Sigmoid colon (tissue), 7 donors: ENCODE data around the gene HTT. TPM values are rescaled to one million over a fixed set of nuclear protein-coding genes. Genes with fewer than 3 reads are reported as not detected.

ENCODE experiments used
- DNase-seq: peaks from one replicate; pipeline ENCODE4 v3.0.0-alpha.2; 2019
- H3K27ac ChIP-seq, 4 donors: fragments of 200-600 bp; sonication (generic); one replicate each; pipeline ENCODE4 v1.5.1; 2016 to 2019; ENCODE audit warnings: mild to moderate bottlenecking in 1 of 4
- H3K27me3 ChIP-seq, 3 donors: fragments of 200-600 bp; sonication (generic); one replicate each; pipeline ENCODE4 v1.5.1; 2019; ENCODE audit warnings: mild to moderate bottlenecking in 1 of 3
- H3K36me3 ChIP-seq, 4 donors: fragments of 200-600 bp; sonication (generic); one replicate each; pipeline ENCODE4 v1.5.1; 2016 to 2019
- H3K4me1 ChIP-seq, 4 donors: fragments of 200-600 bp; sonication (generic); one replicate each; pipeline ENCODE4 v1.5.1; 2017 to 2019
- H3K4me3 ChIP-seq, 4 donors: fragments of 200-600 bp; sonication (generic); one replicate each; pipeline ENCODE4 v1.5.1; 2017 to 2019; ENCODE audit warnings: mild to moderate bottlenecking in 2 of 4, moderate library complexity in 1 of 4
- H3K9me3 ChIP-seq, 4 donors: fragments of 200-600 bp in 3 of 4; sonication (generic) in 3 of 4; one replicate each; pipeline versions ENCODE4 v1.5.1 to v1.6.1; 2013 to 2019
- EP300 ChIP-seq, 4 donors: sonication (generic); formaldehyde crosslinking; IDR thresholded peaks; one replicate each; pipeline ENCODE4 v1.6.1; 2017; ENCODE audit warnings: antibody characterized with exemption in 4 of 4
- POLR2A ChIP-seq, 2 donors: fragments of 450-650 bp; IDR thresholded peaks; one replicate each; pipeline ENCODE4 v1.6.1; 2016; ENCODE audit warnings: antibody characterized with exemption in 2 of 2, mild to moderate bottlenecking in 2 of 2, moderate library complexity in 2 of 2
- POLR2AphosphoS5 ChIP-seq, 4 donors: sonication (generic); formaldehyde crosslinking; IDR thresholded peaks; one replicate each; pipeline ENCODE4 v1.6.1; 2017; ENCODE audit warnings: antibody characterized with exemption in 4 of 4
- WGBS, 2 donors: extraction: QIAGEN DNeasy Blood & Tissue Kit; methylation state at CpG; one replicate each; pipeline ENCODE4 v1.1.7; 2013; 5-methylcytosine and 5-hydroxymethylcytosine counted together
- intact Hi-C: fragments of 100-400 bp; cut with DNase I; formaldehyde crosslinking; loops from one replicate; pipeline ENCODE4 v1.15.1; 2023
- polyA plus RNA-seq, 3 donors: library from polyadenylated mRNA; stranded (reverse); fragments of 200-250 nt; gene quantifications; one replicate each; pipeline ENCODE4 v1.2.3, GENCODE V29; 2013
- total RNA-seq, 4 donors: library from RNA; depleted of rRNA; stranded (reverse); fragments of >200 nt; gene quantifications; one replicate each; pipeline ENCODE4 v1.1.0, GENCODE V29; 2016
- TF ChIP-seq, protein P1 (sequence below), 4 experiments: fragments of 450-650 bp in 3 of 4; fragments of 200-600 bp in 1 of 4; IDR thresholded peaks; one replicate each; pipeline ENCODE4 v1.5.1; 2016 to 2019; ENCODE audit warnings: antibody characterized with exemption in 4 of 4, mild to moderate bottlenecking in 3 of 4, moderate library complexity in 2 of 4
- donor health status: healthy with polysubstance abuse.
- donor health status: Bipolar disorder and iron deficiency.
- donor health status: healthy.

The HTT gene
- total and polyA plus RNA-seq, 7 donors, result 6.5 to 41.5 (median 22.7) TPM

DNA sequence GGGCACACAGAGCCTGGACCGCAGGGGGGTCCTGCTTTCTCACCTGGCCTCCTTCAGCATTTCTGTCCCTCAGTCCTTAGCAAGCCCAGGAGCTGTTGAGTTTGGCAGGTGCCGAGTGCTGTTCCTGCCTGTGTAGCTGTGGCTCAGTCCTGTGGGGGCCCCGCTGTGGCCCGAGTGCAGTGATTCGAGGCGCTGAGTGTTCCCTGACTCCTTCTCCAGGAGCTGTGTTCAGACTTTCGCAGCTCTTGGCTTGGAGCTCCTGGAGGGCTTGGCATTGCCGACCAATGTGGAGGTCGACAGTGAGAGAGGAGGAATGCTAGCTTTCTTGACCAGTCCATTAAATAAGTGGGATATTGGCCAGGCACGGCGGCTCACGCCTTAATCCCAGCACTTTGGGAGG lies 124.4 kb downstream of the HTT start:
- Histone ChIP-seq H3K36me3 (peaks cover 0 to 39% (median 9%) of the 10 kb centered on the region in 4 donors), H3K9me3 (no peaks in the 10 kb centered on the region), H3K27me3 (no peaks in the 10 kb centered on the region), H3K4me1 (peaks cover 0 to 18% (median 12%) of the 10 kb centered on the region in 4 donors), H3K4me3 (no peak overlapping the region), H3K27ac (peak overlapping the region in 1 of 4 donors; percentile 52)
- no peak for DNase-seq
- intact Hi-C loops, result no loop called here
- 96 to 97% methylated on average over 12 of the region's 12 CpGs for WGBS, 2 donors
- TF ChIP-seq EP300 (IDR thresholded peaks at IDR 0.05), result no peak
- TF ChIP-seq, protein P1, sequence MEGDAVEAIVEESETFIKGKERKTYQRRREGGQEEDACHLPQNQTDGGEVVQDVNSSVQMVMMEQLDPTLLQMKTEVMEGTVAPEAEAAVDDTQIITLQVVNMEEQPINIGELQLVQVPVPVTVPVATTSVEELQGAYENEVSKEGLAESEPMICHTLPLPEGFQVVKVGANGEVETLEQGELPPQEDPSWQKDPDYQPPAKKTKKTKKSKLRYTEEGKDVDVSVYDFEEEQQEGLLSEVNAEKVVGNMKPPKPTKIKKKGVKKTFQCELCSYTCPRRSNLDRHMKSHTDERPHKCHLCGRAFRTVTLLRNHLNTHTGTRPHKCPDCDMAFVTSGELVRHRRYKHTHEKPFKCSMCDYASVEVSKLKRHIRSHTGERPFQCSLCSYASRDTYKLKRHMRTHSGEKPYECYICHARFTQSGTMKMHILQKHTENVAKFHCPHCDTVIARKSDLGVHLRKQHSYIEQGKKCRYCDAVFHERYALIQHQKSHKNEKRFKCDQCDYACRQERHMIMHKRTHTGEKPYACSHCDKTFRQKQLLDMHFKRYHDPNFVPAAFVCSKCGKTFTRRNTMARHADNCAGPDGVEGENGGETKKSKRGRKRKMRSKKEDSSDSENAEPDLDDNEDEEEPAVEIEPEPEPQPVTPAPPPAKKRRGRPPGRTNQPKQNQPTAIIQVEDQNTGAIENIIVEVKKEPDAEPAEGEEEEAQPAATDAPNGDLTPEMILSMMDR (IDR thresholded peaks at IDR 0.05), result no peak
- no peak for TF ChIP-seq POLR2AphosphoS5 (IDR thresholded peaks at IDR 0.05)
- TF ChIP-seq POLR2A (IDR thresholded peaks at IDR 0.05), result no peak

DNA sequence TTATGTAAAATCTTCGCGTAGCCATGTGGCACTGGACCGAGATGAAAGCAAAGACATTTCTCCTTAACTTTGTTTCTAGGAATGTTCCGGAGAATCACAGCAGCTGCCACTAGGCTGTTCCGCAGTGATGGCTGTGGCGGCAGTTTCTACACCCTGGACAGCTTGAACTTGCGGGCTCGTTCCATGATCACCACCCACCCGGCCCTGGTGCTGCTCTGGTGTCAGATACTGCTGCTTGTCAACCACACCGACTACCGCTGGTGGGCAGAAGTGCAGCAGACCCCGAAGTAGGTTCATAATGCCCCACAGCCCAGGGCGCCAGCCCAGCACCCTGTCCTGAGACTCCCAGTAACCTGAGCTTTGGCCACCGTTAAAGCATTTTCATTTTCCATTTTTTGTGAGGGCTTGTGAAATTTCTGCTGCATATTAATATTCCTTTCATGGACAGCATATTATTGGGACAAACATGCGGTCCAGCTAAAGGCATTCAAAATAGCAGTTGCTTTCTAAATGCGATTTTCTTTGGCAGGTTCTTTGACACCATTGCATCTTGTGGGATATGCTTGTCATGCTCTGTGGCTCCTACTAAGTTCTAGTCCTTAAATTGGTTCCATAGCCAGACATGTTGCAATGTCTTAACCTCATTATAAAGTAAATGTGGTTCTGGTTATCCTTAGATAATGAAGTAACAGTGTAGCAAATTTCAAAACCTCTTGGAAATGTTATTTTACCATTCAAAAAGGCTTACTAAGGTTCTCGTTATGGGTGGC lies 125.4 kb downstream of the HTT start:
- H3K27me3 ChIP-seq, result no peaks in the 10 kb centered on the region
- TF ChIP-seq EP300 (IDR thresholded peaks at IDR 0.05) (no peak), POLR2AphosphoS5 (IDR thresholded peaks at IDR 0.05) (peak in 1 of 4 donors; percentile 3)
- TF ChIP-seq, protein P1 (IDR thresholded peaks at IDR 0.05), result no peak
- H3K4me1 ChIP-seq, result peaks cover 0 to 27% (median 21%) of the 10 kb centered on the region in 4 donors
- H3K9me3 ChIP-seq, result no peaks in the 10 kb centered on the region
- peak overlapping the region in 2 of 4 donors; percentile 29 to 58 for H3K27ac ChIP-seq
- intact Hi-C loops, result loop anchor here (10.0 kb wide), 2 partner anchors 95 to 245 kb away; partner anchors contain the start of genes HGFAC and RGS12
- peaks cover 0 to 39% (median 9%) of the 10 kb centered on the region in 4 donors for H3K36me3 ChIP-seq
- DNase-seq, result no peak
- H3K4me3 ChIP-seq, result no peak overlapping the region
- 96 to 97% methylated on average over 17 of the region's 17 CpGs for WGBS, 2 donors

DNA sequence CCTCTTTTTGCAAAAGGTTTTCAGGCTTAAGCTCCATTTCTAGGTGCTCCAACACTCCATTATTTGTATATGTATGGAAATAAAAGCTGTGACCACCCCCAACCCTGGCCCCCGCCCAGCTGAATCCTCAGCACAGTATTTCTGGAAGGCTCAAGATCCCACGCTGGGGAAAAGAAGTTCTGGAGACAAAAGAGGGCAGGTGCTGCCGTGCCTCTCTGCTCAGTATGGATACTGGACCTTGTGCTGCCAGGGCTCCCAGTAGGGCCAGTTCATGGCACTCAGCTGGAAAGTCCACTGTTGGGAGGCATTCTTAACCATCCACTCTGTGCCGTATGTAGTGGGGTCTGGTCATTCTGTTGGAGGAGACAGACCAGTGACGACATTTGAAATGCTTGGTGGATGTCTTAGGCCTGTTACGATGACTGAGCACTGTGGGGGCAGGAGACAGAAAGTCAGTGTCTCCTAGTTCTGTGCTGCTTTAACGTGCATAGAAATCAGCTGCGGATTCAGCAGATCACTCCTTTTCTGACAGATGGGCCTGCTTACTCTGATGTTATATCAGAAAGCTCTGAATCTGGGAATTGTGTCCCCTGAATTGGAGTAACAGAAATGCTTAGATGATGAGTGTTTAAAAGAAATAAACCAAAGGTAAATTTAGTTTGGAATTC lies 126.1 kb downstream of the HTT start:
- no peak for TF ChIP-seq POLR2AphosphoS5 (IDR thresholded peaks at IDR 0.05)
- TF ChIP-seq POLR2A (IDR thresholded peaks at IDR 0.05), result no peak
- no peak for TF ChIP-seq EP300 (IDR thresholded peaks at IDR 0.05)
- H3K36me3 ChIP-seq, result peaks cover 0 to 34% (median 6%) of the 10 kb centered on the region in 4 donors
- no peaks in the 10 kb centered on the region for H3K27me3 ChIP-seq
- peak overlapping the region in 1 of 4 donors; percentile 58 for H3K27ac ChIP-seq
- no peak overlapping the region for H3K4me3 ChIP-seq
- intact Hi-C loops, result loop anchor here (10.0 kb wide), 2 partner anchors 94 to 244 kb away; partner anchors contain the start of genes HGFAC and RGS12
- H3K4me1 ChIP-seq, result peaks cover 0 to 32% (median 23%) of the 10 kb centered on the region in 4 donors
- WGBS, 2 donors, result 95% methylated on average over 8 of the region's 8 CpGs
- H3K9me3 ChIP-seq, result no peaks in the 10 kb centered on the region
- no peak for DNase-seq

DNA sequence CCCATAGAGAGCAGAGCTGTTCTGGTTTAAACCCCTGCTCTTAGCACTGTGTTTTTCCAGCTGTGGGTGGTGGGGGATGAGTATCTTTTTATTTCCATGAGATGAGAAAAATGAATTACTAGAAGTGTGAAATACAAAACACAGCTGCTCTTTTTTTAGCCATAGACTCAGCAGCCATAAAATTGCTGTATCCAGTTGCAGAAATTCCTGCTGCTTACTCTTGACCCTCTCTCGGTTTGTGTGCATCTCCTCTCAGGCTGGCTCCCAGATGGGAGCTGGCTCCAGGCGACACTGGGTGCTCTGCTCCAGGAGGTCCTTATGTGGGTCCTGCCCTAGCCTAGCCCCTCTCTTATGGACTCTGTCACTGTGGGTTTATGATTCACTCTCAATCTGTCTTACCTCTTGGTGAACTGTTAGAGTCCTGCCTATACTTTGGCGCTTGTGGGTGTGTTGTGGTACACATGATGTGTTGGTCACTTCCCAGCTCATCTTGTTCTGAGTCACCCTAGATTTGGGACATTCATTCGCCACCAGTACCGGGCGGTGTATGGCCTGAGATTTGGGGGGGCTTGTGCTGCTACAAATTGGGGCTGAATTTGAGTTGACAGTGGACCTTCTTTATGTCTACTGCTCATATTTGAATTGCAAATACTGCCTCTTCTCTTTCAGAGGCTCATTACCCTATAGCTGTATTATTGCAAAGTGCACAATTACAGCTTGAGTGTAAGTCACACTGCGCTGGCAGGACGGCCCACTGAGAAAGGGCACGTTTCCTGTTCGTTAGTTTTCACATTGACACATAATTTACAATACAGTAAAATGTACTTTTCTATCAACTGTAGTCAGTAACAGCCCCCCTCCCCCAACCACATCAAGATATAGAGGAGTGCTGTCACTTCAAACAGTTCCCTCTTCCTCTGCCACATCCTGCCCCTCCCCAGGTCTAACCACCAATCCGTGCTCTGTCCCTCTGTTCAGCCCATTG lies 127.5 kb downstream of the HTT start:
- intact Hi-C loops, result loop anchor here (2.0 to 10.0 kb wide), 3 partner anchors 93 to 243 kb away; partner anchors contain the start of genes HGFAC and RGS12
- peaks cover 0 to 32% (median 23%) of the 10 kb centered on the region in 4 donors for H3K4me1 ChIP-seq
- TF ChIP-seq, protein P1 (IDR thresholded peaks at IDR 0.05), result no peak
- no peak for TF ChIP-seq POLR2AphosphoS5 (IDR thresholded peaks at IDR 0.05)
- H3K9me3 ChIP-seq, result no peaks in the 10 kb centered on the region
- H3K4me3 ChIP-seq, result no peak overlapping the region
- peak overlapping the region; percentile 1 to 80 (median 73) for H3K27ac ChIP-seq
- H3K36me3 ChIP-seq, result peaks cover 0 to 26% (median 12%) of the 10 kb centered on the region in 4 donors
- WGBS, 2 donors, result 53 to 79% methylated on average over 11 of the region's 11 CpGs
- H3K27me3 ChIP-seq, result no peaks in the 10 kb centered on the region
- DNase-seq, result no peak
